ENCODE data around the gene GLCCI1.
"Not testable (repeated sequence)": the region's sequence is repeated elsewhere in the genome, so short reads cannot be mapped to it uniquely, and the experiment has no call there.

GLCCI1 gene

GRCh38 chr7:8089036-8089780 is 120.6 kb downstream of the GLCCI1 start:
- no peak for DNase-seq (ENCODE audit: low read depth in 1 of 2, low spot score in 1 of 2)

GRCh38 chr7:8092140-8092539 is 123.5 kb downstream of the GLCCI1 start:
- DNase-seq (ENCODE audit: low read depth in 1 of 2, low spot score in 1 of 2): no peak

- no peak for DNase-seq (ENCODE audit: low read depth in 1 of 2, low spot score in 1 of 2)
Measured at GRCh38 chr7:8094164-8095140, 125.9 kb downstream of the GLCCI1 start.

- not testable (repeated sequence) for DNase-seq (ENCODE audit: low read depth in 1 of 2, low spot score in 1 of 2)
Measured at GRCh38 chr7:8101292-8101691, 132.7 kb downstream of the GLCCI1 start.

- DNase-seq (ENCODE audit: low read depth in 1 of 2, low spot score in 1 of 2): no peak
Measured at GRCh38 chr7:8103282-8103681, 134.7 kb downstream of the GLCCI1 start.

- no peak for DNase-seq (ENCODE audit: low read depth in 1 of 2, low spot score in 1 of 2)
Measured at GRCh38 chr7:8105449-8106095, 137.0 kb downstream of the GLCCI1 start.

GRCh38 chr7:8109196-8110022 is 140.8 kb downstream of the GLCCI1 start:
- DNase-seq (ENCODE audit: low read depth in 1 of 2, low spot score in 1 of 2): no peak

- no peak for DNase-seq (ENCODE audit: low read depth in 1 of 2, low spot score in 1 of 2)
Measured at GRCh38 chr7:8111282-8111960, 142.8 kb downstream of the GLCCI1 start.

- DNase-seq (ENCODE audit: low read depth in 1 of 2, low spot score in 1 of 2): no peak
Measured at GRCh38 chr7:8112685-8113084, 144.1 kb downstream of the GLCCI1 start.

- DNase-seq (ENCODE audit: low read depth in 1 of 2, low spot score in 1 of 2): no peak
Measured at GRCh38 chr7:8113184-8113583, 144.6 kb downstream of the GLCCI1 start.

GRCh38 chr7:8114175-8114574 is 145.6 kb downstream of the GLCCI1 start:
- DNase-seq (ENCODE audit: low read depth in 1 of 2, low spot score in 1 of 2): no peak

GRCh38 chr7:8115547-8116402 is 147.2 kb downstream of the GLCCI1 start:
- no peak for DNase-seq (ENCODE audit: low read depth in 1 of 2, low spot score in 1 of 2)

- no peak for DNase-seq (ENCODE audit: low read depth in 1 of 2, low spot score in 1 of 2)
Measured at GRCh38 chr7:8117195-8117594, 148.6 kb downstream of the GLCCI1 start.

GRCh38 chr7:8119262-8119661 is 150.7 kb downstream of the GLCCI1 start:
- DNase-seq (ENCODE audit: low read depth in 1 of 2, low spot score in 1 of 2): no peak

GRCh38 chr7:8120390-8121058 is 151.9 kb downstream of the GLCCI1 start:
- DNase-seq (ENCODE audit: low read depth in 1 of 2, low spot score in 1 of 2): no peak

GRCh38 chr7:8121243-8121642 is 152.6 kb downstream of the GLCCI1 start:
- no peak for DNase-seq (ENCODE audit: low read depth in 1 of 2, low spot score in 1 of 2)

- DNase-seq (ENCODE audit: low read depth in 1 of 2, low spot score in 1 of 2): peak; percentile 54 to 61
Measured at GRCh38 chr7:8125680-8126444, 157.3 kb downstream of the GLCCI1 start.

- no peak for DNase-seq (ENCODE audit: low read depth in 1 of 2, low spot score in 1 of 2)
Measured at GRCh38 chr7:8126601-8127167, 158.1 kb downstream of the GLCCI1 start.

Measured in activated T-helper 1 cell treated with anti-CD3 and anti-CD28 coated beads, Interleukin-2, amount 50 U/mL, for 16 hours (primary cell).